ENCODE data around the gene CPOX. TPM values are rescaled to one million over a fixed set of nuclear protein-coding genes. Genes with fewer than 3 reads are reported as not detected.

Gene CPOX
- total and polyA plus RNA-seq, 10 of the 15 experiments (the other 5 are each of a cell fraction or from before 2014, with no cell fraction given) = 40.7 to 72.6 (median 64.5) TPM

- Histone ChIP-seq H3K36me3 (ENCODE audit: control insufficient read depth in 2 of 2, insufficient read depth in 2 of 2, low read length in 1 of 2) (peaks cover 3 to 7% of the 10 kb centered on the region in 2 experiments; a peak in 3 of 4 replicates), H3K27ac (ENCODE audit: control insufficient read depth, insufficient read depth) (peak within 1 kb of the TSS; percentile 97), H3K4me2 (ENCODE audit: control insufficient read depth, insufficient read depth) (peak within 1 kb of the TSS; percentile 92), H3K79me2 (ENCODE audit: control insufficient read depth, insufficient read depth, low read length) (peaks cover 99% of the 10 kb centered on the region), H2AFZ (ENCODE audit: control insufficient read depth, low read depth, low read length) (no peak within 1 kb of the TSS), H3K27me3 (replicated peaks in 1 of 2; ENCODE audit: control insufficient read depth in 2 of 2, insufficient read depth in 2 of 2, low read length in 1 of 2) (no peaks in the 10 kb centered on the region), H3K9ac (ENCODE audit: control insufficient read depth, insufficient read depth, low read length) (peak within 1 kb of the TSS; percentile 94), H3K4me3 (peak within 1 kb of the TSS; percentile 81), H4K20me1 (ENCODE audit: control insufficient read depth, insufficient read depth) (no peaks in the 10 kb centered on the region), H3K4me1 (ENCODE audit: control insufficient read depth, insufficient read depth, low read length) (peaks cover 3% of the 10 kb centered on the region; the same call in 1 of the 2 replicates), H3K9me3 (replicated peaks; ENCODE audit: control insufficient read depth, insufficient read depth, low read length) (no peaks in the 10 kb centered on the region)
- ATAC-seq (peak; percentile 44), DNase-seq (ENCODE audit: low read depth, low spot score) (no peak), FAIRE-seq (peak; percentile 41)
- intact Hi-C loops (cut with micrococcal nuclease; ENCODE audit: unreplicated experiment) = loop anchor here (1.0 to 5.0 kb wide), 4 partner anchors 31 to 201 kb away; partner anchors contain the start of gene CPOX
- ChIA-PET CTCF (interaction anchor here (1.3 to 6.3 kb wide), 8 partner anchors 14 to 66 kb away, joined by 3 to 40 read pairs (median 8); no protein-coding TSS in a partner anchor), RAD21 (ENCODE audit: unreplicated experiment) (interaction anchor here (1.0 to 13.1 kb wide), 7 partner anchors 9 to 208 kb away, joined by 3 to 511 read pairs (median 10); partner anchors contain the start of genes CLDND1 and CPOX), SMC1A (ENCODE audit: uncharacterized antibody, unreplicated experiment) (interaction anchor here (0.8 to 13.1 kb wide), 5 partner anchors 9 to 70 kb away, joined by 3 to 603 read pairs (median 13); partner anchors contain the start of gene CLDND1), POLR2A (interaction anchor here (1.4 to 11.8 kb wide), 3 partner anchors 9 to 38 kb away, joined by 4 to 350 read pairs (median 11); partner anchors contain the start of gene CLDND1)
- in situ Hi-C loops (cut with MboI) = no loop called here
- WGBS (ENCODE audit: insufficient coverage, insufficient replicate concordance, low lambda C conversion rate, missing lambda C conversion rate) = 7% methylated on average over 7 of the region's 7 CpGs
- no TSS peak for BruUV-seq (replicated peaks)
- TF ChIP-seq ZSCAN29 (IDR thresholded peaks at IDR 0.05) = no peak
- no peak; the same call in none of the 2 replicates for TF ChIP-seq CHD1 (IDR thresholded peaks at IDR 0.05; ENCODE audit: low read depth, low read length)
- TF ChIP-seq MEF2A (IDR thresholded peaks at IDR 0.05; ENCODE audit: insufficient read depth, low read depth, low read length) = no peak
- no peak for TF ChIP-seq STAT1 (conservative IDR thresholded peaks at IDR 0.05)
- TF ChIP-seq IKZF2 (IDR thresholded peaks at IDR 0.05) = peak; percentile 28 to 59; a peak in 3 of 4 replicates
- peak; percentile 95 for TF ChIP-seq RUNX3 (IDR thresholded peaks at IDR 0.05; ENCODE audit: low read length)
- peak; percentile 79 for TF ChIP-seq SMAD5 (IDR thresholded peaks at IDR 0.05; ENCODE audit: low read depth)
- no peak for TF ChIP-seq SUPT20H (IDR thresholded peaks at IDR 0.05; ENCODE audit: borderline replicate concordance, control insufficient read depth, low read depth, low read length)
- TF ChIP-seq EED (IDR thresholded peaks at IDR 0.05; ENCODE audit: low read depth) = no peak
- TF ChIP-seq ATF7 (IDR thresholded peaks at IDR 0.05; ENCODE audit: low read depth) = 0 out of 2 replicates have a peak, but pooled peaks have one; percentile 10
- peak; percentile 78 to 90; a peak in 3 of 4 replicates for TF ChIP-seq BHLHE40 (IDR thresholded peaks at IDR 0.05; ENCODE audit: borderline replicate concordance in 1 of 2, low read depth in 2 of 2, low read length in 1 of 2)
- TF ChIP-seq POLR2A (IDR thresholded peaks at IDR 0.05; ENCODE audit: low read depth, low read length) = no peak
- TF ChIP-seq ZNF207 (IDR thresholded peaks at IDR 0.05; ENCODE audit: borderline replicate concordance) = no peak
- peak; percentile 20; the same call in 1 of the 2 replicates for TF ChIP-seq IKZF1 (conservative IDR thresholded peaks at IDR 0.05)
- no peak for TF ChIP-seq YBX1 (IDR thresholded peaks at IDR 0.05)
- no peak for TF ChIP-seq ZNF24 (IDR thresholded peaks at IDR 0.05)
- no peak for TF ChIP-seq ZNF622 (IDR thresholded peaks at IDR 0.05)
- no peak for TF ChIP-seq BCL11A (IDR thresholded peaks at IDR 0.05; ENCODE audit: low read depth, low read length)
- TF ChIP-seq CHD2 (IDR thresholded peaks at IDR 0.05; ENCODE audit: borderline replicate concordance, low read depth, low read length) = no peak
- 0 out of 2 replicates have a peak, but pooled peaks have one; percentile 8 for TF ChIP-seq TCF7 (IDR thresholded peaks at IDR 0.05; ENCODE audit: borderline replicate concordance)
- TF ChIP-seq SIX5 (IDR thresholded peaks at IDR 0.05; ENCODE audit: low read depth, low read length, severe bottlenecking) = no peak
- TF ChIP-seq RELB (IDR thresholded peaks at IDR 0.05; ENCODE audit: low read depth) = peak; percentile 71
- TF ChIP-seq IRF3 (IDR thresholded peaks at IDR 0.05) = no peak
- no peak for TF ChIP-seq FOS (IDR thresholded peaks at IDR 0.05; ENCODE audit: borderline replicate concordance, extremely low read depth, insufficient read length)
Measured at GRCh38 chr3:98531622-98532274, 61.7 kb downstream of the CPOX start, which contains the start of gene GPR15. Gene GPR15 (plus strand): TSS chr3:98531978. CDS start chr3:98532034, 56 bp downstream.

Measured in GM12878 (cell line).